ENCODE measurements around the gene ZNF343.
"Not testable (repeated sequence)": the region's sequence is repeated elsewhere in the genome, so short reads cannot be mapped to it uniquely, and the experiment has no call there.

The ZNF343 gene

DNA sequence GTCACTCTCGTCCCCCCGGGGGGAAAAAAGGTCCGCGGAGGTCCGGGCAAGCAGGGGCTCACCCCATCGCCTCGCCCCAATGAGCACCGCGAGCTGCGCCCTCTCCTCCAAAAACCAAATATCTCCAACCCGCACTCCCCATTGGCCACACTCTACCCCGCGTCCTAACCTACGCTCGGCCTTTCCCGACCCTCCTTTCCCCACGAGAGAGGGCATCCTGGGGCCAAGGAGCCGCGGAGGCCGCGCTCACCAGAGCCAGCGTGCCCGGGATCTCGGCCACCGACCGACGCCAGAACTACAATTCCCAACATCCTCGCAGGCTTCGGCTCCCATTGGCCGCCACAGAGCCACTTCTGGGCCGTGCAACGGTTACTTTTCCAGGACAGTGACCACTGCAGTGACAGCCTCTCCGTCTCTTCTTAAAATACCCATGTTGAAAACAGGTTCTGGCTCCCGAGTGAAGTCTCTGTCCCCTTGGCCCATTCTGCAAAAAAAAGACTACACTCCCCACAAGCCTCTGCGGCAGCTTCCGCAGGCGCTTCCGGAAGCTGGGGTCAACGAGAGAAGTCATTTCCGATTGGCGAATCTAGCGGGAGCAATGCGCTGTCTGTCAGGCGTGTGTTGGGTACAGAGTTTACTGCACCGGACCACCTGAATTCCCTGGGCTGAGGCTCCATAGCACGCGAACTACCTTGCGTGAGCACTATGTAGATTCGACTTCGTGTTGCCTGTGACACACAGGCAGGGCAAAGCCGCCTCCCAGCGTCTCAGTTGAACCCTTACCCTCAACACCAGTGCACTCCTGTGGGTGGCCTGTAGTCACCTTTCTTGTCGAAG, at the start of gene ZNF343:
Gene ZNF343, minus strand, starts transcription at position 285 of the 837 bp plus-strand sequence. CDS start 15,020 bp downstream, outside the sequence.
- peak; percentile 95 for DNase-seq

DNA sequence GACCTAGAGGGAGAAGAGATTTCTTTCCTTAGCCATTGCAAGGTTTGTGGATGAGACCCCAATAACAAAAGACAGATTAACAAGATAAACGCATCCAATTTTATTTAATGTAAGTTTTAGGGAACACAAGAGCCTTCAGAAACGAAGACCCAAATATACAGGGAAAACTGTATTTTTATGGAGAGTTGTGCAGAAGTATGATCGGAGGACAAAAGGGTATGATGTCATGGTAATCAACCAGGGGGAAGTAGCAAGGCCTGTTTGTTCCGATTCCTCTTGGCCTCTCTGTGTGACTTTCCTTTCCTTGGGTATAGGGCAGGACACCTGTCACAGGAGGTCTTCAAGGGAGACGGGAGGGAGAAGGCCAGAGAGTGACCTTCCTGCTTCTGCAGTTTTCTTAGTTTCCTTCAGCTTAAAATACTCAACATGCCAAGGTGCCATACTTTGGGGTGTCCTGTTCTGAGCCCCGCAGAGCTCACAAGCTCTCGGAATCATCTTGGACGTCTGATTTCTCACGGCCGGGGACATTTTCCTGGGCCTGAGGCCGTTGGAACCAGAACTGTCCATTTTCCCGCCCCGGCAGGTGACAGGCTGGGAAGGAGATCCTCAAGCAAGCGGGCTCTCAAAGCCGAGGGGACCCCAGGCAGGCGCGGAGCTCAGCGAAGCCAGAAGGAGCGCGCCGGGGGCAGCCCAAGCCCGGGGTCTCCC, 49.3 kb upstream of the ZNF343 start:
- DNase-seq = no peak

DNA sequence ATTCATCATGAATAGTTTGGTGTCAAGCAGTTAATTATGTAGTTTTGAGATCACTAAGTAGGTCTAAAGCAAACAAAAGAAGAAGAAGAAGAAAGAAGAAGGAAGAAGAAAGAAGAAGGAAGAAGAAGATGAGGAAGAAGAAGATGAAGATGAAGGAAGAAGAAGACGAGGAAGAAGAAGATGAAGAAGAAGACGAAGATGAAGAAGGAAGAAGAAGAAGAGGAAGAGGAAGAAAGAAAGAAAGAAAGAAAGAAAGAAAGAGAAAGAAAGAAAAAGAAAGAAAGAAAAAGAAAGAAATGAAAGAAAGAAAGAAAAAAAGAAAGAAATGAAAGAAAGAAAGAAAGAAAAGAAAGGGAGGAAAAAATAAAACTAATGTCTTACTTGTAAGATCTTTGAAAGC, 36.9 kb upstream of the ZNF343 start:
- DNase-seq = no peak

DNA sequence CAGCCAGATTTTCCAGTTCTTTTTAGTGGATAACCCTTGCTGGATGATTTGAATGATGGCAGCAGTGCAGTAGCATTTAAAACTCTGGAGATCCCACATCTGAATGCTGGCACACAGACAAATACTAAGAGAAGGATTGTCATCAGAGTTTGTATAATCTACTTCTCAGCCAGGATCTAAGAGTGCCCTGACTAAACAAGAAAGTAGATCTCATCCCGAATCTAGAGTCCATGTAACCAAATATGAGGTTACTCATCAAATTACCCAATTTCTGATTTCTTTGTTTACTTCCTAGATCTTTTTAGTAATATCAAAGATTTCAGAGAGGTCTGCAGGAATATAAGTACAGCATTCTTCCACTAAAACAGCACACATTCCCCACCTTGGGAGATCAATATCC, 35.5 kb upstream of the ZNF343 start:
- no peak for DNase-seq

DNA sequence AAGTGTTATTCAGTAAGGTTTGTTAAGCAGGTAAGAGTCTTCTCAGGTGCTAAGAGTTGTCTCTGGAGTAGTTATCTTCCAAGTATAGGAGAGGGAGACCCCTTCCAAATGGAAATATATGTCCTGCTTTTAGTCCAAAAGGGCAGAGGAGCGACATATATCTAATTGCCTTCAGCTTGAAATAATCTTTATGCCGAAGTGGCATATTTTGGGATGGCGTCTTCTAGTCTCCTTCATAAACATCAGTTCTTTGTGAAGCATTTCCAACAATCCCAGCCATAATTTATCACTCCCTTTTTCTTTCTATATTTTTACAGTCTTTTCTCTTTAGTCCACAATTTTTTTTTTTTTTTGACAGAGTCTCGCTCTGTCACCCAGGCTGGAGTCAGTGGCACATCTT, 33.6 kb upstream of the ZNF343 start:
- DNase-seq = no peak

DNA sequence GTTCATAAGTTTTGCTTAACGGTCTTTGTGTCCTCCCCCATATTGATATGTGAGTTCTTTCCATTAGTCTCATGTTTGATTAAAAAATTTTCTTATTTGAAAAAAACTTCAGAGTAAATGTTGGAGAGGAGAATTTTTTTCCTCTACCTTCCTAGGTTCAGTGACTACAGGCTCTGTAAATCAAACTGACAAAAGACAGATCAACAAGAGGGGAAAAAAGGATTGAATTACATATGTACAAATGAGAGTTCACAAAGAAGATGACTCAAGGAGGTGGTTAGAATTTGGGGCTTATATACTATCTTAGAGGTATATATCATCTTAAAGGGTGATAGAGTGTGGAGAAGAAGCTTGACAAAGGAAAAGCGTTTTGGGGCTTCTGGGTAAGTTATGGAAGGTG, 33.2 kb upstream of the ZNF343 start:
- DNase-seq = no peak

DNA sequence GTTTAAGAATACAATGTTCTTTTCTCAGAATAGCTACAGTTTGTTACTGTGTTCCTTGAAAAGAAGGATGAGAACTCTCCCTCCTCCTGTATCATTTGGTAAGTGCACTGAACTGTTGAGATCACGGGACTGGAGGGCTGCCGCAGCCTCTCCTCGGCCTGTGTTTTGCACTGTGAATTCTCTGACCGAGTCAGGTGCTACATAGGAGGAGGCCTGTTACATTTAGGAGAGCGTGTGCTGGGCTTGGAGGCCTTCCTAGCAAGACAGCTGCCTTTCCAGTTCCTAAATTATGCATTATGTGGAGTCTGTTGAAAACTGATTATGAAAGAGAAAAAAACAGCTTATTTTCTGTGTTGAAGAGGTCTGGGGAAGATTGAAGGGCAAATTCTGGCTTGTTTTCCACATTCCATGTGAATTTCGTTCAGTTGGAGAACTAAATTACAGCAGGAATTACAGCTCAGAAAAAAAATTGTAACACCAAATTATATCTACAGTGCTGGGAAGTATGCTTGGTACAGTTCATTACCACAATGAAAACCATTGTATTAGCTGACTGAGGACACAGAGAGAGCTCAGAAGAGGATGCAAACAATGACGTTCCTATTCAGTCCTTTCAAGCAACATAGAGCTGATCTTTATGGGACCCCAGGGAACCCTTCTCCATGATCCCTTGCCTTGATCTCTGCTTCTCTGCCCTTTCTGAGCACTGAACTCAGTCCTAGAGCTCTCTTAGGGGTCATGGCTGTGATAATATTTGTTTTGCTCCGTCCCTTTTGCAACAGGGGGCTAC, 30.4 kb upstream of the ZNF343 start:
- DNase-seq = no peak

DNA sequence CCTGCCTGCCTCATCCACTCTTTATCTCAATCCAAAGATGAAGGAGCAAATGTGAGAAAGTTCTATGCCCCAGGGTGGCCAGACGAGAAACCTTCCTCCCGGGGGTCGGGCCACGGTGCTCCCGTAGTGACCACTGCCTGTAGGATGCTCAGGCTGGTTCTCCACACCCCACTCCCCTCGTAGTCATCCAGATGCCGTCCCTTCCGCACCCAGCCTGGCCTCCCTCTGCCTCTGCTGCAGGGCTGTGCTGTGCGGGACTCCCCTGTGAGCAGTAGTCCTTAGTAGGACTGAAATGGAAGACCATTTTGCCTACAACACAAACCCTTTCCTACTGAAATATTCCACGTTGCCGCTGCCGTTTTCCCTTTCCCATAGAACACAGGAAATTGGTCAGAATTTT, 29.6 kb upstream of the ZNF343 start:
- no peak for DNase-seq

DNA sequence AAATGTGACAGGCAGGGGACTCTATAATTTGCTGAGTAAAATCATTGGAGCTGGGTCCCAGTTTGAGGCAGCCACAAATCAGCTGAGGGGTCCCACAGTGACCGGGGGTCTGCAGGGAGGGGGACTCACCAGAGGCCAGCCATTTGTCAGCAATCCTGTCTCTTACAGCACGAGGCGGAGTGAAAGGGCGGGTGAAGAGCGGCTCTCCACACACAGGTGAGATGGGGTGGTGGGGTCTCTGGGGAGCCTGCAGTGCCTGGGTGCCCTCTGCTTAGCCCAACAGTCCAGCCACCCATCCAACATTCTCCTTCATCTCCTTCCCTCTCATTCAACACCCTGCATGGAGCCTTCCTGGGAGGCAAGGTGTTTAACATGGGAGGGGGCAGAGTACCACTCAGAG, 28.4 kb upstream of the ZNF343 start:
- no peak for DNase-seq

DNA sequence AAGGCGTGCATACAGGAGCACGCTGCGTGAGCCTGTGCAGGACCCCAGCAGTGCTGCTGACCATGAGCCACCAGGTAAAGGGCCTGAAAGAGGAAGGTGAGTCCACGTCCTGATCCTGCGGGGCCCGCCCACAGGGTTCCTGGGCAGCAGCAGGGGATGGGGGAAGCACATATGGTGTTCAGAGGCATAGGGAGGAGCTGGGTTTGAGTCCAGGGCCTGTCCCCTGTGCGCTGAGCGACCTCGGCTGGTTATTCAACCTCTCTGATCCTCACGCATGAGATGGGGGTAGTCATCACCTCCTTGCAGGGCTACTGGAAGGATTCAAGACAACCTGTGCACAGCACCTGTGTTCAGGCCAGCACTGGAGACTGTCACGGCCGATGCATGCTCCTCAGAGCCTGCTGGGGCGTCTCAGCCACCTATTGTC, 27.9 kb upstream of the ZNF343 start, which contains the start of gene TMC2:
Gene TMC2, plus strand, starts transcription at position 14 of the 427 bp plus-strand sequence. Its CDS starts 49 bp downstream, at position 63.
- DNase-seq = no peak

DNA sequence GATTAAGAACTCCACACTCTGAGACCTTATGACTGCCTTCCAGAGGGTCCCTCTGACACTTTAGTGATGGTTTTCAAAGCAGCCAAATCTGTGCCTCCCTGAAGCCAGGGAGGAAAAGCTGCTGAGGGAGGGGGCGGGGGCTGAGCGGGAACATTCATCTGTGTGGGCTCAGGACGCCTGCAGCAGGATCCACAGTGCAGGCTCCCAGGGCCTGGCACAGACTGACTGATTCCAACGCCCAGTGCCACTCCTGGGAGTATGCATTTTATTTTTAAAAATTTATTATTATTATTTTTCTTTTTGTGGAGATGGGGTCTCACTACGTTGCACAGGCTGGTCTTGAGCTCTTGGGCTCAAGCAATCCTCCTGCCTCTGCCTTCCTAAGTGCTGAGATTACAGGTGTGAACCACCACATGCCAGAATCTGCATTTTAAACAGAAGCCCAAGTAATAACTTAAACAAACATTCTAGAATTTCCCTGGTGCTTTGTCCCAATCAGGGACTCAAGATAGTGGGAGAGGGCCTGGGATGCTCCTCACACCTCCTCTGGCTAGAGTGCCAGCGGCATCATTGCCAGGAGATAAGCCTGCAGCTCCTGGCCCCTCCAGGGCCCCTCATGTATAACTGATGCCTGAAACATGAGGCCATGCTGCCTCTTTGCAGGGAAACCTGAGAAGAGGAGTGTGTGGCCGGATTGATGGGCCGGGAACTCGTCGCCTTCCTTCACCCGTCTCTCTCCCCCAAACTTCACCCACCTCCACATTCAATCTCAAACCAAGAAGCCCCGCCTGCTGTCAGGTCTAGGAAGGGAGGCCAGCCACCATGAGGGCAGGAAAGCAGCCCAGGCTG, 27.2 kb upstream of the ZNF343 start:
- DNase-seq = no peak

DNA sequence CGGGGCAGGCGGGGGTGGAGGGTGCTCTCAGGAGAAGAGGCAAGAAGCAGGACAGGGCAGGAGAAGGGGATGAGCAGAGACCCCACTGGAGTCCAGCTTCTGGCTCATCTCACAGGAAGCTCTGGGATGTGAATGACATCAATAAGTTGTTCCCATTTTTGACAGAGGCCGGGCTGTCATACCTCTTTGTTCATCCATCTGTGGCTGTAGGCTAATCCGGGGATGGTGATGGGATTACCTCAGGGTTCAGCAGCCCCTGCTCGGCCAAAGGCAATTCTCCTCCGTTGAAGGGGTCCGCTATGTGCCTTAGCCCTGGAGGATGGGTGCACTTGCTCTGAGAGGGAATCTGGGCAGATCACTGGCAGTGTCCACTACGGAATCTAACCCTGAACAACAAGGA, 24.4 kb upstream of the ZNF343 start:
- no peak for DNase-seq

DNA sequence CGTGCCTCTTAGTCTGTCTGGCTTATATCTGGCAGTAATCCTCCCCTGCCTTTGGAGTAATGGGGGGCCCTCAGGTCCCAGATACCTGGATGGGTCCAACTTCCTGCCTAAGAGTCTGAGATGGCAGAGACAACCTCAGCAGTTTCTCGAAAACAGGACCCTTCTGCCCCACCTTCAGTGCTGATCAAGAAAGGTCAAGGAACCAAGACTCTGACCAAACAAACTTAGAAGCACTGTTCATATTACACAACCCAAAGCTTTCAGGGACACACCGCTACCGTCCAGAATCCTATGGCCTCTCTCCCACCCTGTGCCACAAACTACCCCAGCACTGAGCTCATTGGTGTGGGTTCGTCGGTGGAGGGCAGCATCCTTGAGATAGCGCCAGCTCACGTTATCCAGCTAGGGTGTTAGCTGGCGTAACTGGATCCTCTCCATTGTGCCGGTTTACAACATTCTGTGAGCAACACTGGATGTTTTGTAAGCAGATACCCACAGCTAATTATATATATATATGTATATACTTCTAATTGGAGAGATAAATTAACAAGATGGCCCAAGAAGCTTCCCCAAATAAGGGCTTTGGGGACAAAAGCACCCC, 20.1 kb upstream of the ZNF343 start:
- no peak for DNase-seq

DNA sequence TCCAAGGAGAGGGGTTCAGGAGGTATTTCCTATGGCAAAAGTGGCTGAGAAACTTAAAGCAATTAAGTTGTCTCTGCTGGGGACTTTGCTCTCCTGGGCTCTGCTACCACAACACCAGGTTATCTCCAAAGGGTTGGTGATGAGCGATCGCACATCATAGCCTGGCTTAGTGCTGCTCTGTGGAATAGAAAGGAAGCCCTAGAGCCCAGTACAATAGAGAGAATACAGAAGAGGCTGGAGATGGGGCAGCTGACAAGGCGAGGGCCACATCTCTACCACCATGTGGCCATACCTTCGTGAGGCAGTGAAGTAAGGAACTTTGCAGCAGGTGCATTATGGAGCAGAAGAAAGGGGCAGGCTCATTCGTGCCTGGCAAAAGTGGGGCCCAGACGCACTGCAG, 19.0 kb upstream of the ZNF343 start:
- DNase-seq = no peak

DNA sequence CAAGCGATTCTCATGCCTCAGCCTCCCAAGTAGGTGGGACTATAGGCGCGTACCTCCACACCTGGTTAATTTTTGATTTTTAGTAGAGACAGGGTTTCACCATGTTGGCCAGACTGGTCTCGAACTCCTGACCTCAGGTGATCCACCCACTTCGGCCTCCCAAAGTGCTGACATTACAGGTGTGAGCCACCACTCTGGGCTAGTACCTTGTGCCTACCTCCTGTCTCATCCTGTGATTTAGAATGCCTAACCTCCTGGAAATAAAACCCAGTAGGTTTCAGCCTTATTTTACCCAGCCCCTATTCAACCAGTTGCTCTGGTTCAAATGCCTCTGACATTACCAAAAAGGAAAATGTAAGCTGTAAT, 17.5 kb upstream of the ZNF343 start:
- DNase-seq = not testable (repeated sequence)

DNA sequence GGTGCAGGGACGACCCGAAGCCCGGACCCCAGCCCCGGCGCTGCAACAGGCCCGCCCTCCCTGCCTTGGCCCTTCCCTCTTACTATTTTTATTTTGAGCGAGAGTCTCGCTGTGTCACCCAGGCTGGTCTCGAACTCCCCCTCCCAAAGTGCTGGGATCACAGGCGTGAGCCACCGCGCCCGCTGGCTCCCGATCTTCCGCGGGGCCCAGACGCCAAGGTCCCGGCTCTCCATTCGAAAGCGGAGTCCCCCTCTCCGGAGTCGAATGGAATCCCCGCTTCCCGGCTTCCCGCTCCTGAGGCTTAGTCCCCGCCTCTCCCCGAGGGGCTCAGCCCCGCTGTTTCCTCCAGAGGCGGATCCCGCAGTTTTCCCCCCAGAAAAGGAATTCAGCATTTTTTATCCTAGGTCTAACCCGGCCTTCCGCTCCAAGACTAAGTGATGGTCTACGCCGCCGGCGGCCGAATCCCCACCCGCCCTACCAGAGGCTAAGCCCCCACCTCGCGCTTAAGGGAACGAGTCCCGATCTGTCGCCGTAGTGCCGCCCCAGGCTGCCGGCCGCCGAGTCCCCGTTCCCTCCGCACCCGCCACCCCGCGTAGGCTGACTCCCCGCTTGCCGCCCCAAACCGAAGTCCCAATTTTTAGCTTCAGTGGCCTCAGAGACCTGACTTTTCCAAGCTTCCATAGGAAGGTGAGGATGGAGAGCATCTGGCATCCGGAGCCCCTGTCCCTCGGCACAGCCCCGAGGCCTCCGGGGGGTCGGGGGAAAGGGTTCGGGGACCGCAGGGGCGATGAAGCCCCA, 16.2 kb upstream of the ZNF343 start:
- DNase-seq = peak; percentile 56

DNA sequence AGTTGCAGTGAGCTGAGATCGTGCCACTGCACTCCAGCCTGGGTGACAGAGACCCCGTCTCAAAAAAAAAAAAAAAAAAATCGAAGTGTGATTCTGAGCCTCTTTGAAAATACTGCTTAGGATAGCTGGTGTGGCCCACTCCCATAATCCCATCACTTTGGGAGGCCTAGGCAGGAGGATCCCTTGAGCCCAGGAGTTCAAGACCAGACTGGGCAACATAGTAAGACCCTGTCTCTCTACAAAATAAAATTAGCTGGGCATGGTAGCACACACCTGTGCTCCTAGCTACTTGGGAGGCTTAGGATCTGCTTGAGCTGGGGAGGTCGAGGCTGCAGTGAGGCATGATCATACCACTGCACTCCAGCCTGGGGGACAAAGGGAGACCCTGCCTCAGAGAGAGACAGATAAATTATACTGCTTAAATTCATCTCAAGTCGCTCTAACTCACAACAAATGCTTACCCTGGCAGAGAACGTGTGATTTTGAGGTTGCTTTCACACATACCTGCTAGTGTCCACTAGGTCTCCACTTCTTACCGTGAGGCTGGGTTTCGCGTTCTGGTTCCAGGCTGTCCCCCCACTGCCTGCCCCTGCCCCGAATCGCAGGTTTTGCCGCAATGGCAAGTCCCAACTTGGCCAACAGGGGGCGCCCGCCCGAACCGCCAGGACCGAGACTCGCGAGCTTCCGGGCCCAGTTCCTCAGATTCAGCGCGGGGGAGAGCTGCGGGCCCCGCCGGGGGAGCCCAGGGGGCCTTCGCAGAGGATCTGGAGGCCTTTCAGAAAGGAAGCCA, 15.4 kb upstream of the ZNF343 start:
- peak; percentile 92 for DNase-seq

DNA sequence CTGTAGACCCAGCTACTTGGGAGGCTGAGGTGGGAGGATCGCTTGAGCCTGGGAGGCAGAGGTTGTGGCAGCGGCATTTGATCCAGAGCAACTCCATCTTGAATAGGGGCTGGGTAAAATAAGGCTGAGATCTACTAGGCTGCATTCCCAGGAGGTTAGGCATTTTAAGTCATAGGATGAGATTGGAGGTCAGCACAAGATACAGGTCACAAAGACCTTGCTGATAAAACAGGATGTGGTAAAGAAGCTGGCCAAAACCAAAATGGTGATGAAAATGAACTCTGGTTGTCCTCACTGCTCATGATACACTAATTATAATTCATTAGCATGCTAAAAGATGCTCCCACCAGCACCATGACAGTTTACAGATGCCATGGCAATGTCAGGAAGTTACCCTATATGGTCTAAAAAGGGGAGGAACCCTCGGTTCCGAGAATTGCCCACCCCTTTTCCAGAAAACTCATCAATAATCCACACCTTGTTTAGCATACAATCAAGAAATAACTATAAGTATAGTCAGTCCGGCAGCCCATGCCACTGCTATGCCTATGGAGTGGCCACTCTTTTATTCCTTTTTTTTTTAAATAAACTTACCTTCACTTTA, 14.2 kb upstream of the ZNF343 start:
- DNase-seq = peak; percentile 16

DNA sequence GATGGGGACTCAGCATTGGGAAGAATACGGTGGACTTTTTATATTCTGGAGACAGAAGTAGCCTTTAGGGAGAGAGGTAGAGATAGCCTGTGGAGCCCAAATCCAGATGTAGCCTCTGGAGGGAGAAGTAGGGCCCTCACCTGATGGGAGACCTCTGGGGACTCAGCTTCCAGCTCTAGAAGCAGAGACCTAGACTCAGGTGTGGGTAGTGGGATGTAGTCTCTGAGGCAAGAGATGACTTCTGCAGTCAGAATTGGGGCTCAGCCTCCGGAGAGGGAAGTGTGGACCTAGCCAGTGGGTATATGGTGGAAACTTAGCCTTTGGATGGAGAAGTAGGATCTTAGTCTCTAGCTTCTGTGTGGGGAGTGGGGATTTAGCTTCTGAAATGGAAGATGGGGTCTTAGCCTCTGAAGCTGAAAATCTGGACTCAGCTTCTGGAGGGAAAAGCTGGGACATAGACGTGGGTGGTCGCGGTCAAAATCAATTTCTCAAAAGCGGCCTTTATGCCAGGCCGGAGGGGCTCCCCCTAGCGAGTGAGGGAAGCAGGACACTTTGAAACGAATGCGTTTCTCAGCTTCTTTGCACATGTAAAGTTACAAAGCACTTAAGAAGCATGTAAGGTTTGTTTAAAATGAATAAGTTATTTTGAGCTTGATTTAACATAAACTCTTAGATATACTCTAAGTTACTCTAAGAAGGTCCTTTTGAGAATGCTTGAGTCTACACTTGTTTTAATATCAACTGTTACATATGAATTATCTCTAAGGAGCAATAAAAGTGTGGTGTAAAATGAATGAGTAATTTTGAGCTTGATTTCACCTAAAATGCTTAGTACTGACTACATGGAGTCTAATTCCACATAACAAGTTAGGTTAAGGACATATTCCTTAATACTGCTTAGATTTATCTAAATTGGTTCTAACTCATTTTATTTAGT, 12.9 kb upstream of the ZNF343 start:
- peak; percentile 73 for DNase-seq
